Cerebellar nuclear complex (tissue), 1 donor: ENCODE data around the gene SPAG6.

Experiments
- DNase-seq, 2 experiments: peaks; one replicate each; lab custom pipeline; 2025; lab: John Stamatoyannopoulos, UW

The SPAG6 gene

GRCh38 chr10:22459496-22459895 lies 114.2 kb downstream of the SPAG6 start:
- DNase-seq: no peak

GRCh38 chr10:22460101-22460500 lies 114.8 kb downstream of the SPAG6 start:
- no peak for DNase-seq

DNA sequence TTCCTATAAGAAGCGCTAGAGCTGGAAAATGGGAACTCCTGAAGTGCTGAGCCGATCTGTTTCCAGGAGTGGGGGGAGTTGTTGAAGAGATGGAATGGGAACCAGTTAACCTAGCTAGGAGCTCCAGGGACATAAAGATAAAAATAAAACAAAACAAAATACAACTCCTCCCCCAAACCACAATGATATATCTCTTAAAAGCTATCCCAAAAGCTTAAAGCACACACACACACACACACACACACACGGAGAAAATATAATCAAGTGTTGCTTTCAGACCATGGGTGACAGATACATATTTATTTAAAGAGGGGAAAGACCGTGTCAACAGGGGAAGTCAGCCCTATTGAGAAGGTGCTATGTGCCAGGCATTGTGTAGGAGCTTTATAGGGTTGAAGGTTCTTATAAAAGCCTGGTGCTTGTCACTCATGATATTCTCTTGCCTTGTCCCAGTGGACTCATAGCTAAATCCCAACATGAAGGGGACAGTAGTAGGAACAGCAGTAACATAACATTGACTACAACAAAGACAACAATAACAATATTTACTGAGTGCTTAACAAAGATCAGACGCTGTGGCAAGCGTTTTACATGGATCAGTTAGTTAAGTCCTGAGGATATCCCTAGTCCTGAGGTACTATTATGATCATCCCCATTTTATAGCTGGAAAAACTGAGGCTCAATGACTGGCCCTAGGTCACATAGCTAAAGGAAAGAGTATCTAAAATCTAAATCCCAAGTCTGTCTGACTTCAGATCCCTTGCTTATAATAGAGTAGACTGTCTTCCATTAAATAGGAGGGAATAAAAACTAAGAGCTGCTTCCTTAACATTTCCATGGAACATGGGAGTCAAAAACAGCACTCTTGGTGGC lies 115.5 kb downstream of the SPAG6 start:
- no peak for DNase-seq

DNA sequence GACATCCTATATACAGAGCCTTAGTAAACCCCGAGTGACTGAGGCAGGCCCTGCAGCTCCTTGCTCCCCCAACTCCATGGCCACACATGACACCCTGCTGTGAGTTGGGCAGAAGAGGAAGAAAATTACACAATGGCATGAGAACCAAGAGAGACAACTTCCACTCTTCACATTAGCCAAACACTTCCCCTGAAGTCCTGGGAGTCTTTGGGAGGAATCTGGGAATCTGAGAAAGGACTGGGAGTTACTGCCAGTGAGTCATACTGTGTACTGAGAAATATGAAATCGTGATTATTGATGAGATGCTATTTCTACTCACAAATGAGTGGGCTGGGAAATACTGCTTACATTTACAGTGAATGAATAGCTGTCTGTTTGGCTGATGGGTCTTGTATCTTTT lies 116.6 kb downstream of the SPAG6 start:
- DNase-seq: no peak

DNA sequence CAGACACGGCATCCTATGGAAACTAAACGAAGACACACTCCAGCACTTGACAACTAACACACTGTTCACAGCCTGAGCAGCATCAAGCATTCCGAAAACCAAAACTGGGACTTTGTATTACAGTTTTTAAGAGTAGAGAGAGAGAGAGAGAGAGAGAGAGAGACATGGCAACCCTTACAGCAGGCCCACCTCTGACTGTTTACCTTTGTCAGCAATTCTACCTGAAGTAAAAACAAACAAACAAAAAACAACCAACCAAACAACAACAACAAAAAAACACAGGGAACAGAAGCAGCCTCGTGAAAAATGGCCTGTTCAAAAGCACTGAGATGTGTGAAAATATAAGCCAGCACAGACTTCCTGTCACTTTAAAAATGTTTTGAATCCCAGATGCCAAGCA lies 118.0 kb downstream of the SPAG6 start:
- DNase-seq: no peak

- DNase-seq: no peak
Observed at GRCh38 chr10:22464966-22465629, 119.8 kb downstream of the SPAG6 start.

GRCh38 chr10:22466763-22467334 lies 121.6 kb downstream of the SPAG6 start:
- DNase-seq: no peak
